Measurements from ENCODE around the gene SMIM24.
"Not testable (repeated sequence)": the region's sequence is repeated elsewhere in the genome, so short reads cannot be mapped to it uniquely, and the experiment has no call there.

SMIM24 gene

GRCh38 chr19:3431760-3432397, 48.4 kb downstream of the SMIM24 start:
- H3K27ac ChIP-seq (ENCODE audit: low read length): no peak overlapping the region
- no peaks in the 10 kb centered on the region for H3K9me3 ChIP-seq (ENCODE audit: insufficient read depth, low read depth, low read length)
- no peaks in the 10 kb centered on the region for H3K27me3 ChIP-seq (ENCODE audit: insufficient read depth, low read length)
- H3K4me3 ChIP-seq (ENCODE audit: low read length): no peak overlapping the region
- H3K4me1 ChIP-seq (ENCODE audit: insufficient read depth, low read length): no peaks in the 10 kb centered on the region
- H3K36me3 ChIP-seq (ENCODE audit: insufficient read depth, low read depth, low read length): no peaks in the 10 kb centered on the region
- no peak overlapping the region for H3K9ac ChIP-seq (ENCODE audit: low read depth, low read length)

- not testable (repeated sequence) for H3K27me3 ChIP-seq (ENCODE audit: insufficient read depth, low read length); H3K27ac ChIP-seq (ENCODE audit: low read length); H3K9ac ChIP-seq (ENCODE audit: low read depth, low read length); H3K9me3 ChIP-seq (ENCODE audit: insufficient read depth, low read depth, low read length); H3K36me3 ChIP-seq (ENCODE audit: insufficient read depth, low read depth, low read length); H3K4me3 ChIP-seq (ENCODE audit: low read length); H3K4me1 ChIP-seq (ENCODE audit: insufficient read depth, low read length)
These were observed 50.0 kb downstream of the SMIM24 start for GRCh38 chr19:3430366-3430680.

- Histone ChIP-seq H3K4me1 (ENCODE audit: insufficient read depth, low read length) (no peaks in the 10 kb centered on the region), H3K4me3 (ENCODE audit: low read length) (no peak overlapping the region)
These were observed 53.9 kb downstream of the SMIM24 start for GRCh38 chr19:3426433-3426832.

More at GRCh38 chr19:3426433-3426832, 53.9 kb downstream of the SMIM24 start:
- no peaks in the 10 kb centered on the region for H3K27me3 ChIP-seq (ENCODE audit: insufficient read depth, low read length)
- H3K9ac ChIP-seq (ENCODE audit: low read depth, low read length): no peak overlapping the region
- H3K27ac ChIP-seq (ENCODE audit: low read length): no peak overlapping the region
- no peaks in the 10 kb centered on the region for H3K9me3 ChIP-seq (ENCODE audit: insufficient read depth, low read depth, low read length)
- no peaks in the 10 kb centered on the region for H3K36me3 ChIP-seq (ENCODE audit: insufficient read depth, low read depth, low read length)

Data from iPS-20b (cell line).